HS-27A (cell line): Measurements from ENCODE around the gene PHEX.

Experiments
- DNase-seq: peaks from one replicate; pipeline ENCODE4 v3.0.0-alpha.2; 2012; ENCODE audit warnings: low read depth, missing footprints

Gene PHEX

DNA sequence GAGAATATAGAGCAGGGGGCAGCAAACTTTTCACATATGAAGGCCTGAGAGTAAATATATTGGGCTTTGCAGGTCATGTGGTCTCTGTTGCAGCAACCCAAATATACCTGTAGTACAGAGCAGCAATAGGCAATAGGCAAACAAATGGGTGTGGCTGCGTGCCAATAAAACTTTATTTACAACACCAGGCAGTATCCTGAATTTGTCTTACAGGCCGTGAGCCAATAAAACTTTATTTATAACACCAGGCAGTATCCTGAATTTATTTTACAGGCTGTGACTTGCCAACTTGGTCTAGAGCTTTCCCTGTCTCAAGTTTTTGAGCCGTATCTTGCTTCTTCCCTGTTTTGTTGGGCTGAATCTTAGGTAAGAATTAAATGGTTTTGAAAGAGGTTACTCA lies 118.2 kb downstream of the PHEX start:
- DNase-seq: no peak

GRCh38 chrX:22155126-22155525 lies 123.0 kb downstream of the PHEX start:
- DNase-seq: no peak

DNA sequence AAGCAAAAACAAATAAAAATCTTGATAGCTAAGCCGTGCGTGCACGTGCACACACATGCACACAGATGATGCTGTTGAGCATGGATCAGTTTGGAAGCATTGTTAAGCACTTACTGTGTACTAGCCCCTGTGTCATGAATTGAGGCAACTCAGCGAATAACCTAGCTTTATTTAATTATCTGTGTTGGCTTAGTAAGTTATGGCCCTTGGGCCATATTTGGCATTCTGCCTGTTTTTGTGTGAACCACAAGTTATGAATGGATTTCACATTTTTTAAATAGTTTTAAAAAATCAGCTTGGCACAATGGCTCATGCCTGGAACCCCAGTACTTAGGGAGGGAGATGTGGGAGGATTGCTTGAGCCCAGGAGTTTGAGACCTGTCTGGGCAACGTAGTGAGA lies 126.9 kb downstream of the PHEX start:
- DNase-seq: no peak

DNA sequence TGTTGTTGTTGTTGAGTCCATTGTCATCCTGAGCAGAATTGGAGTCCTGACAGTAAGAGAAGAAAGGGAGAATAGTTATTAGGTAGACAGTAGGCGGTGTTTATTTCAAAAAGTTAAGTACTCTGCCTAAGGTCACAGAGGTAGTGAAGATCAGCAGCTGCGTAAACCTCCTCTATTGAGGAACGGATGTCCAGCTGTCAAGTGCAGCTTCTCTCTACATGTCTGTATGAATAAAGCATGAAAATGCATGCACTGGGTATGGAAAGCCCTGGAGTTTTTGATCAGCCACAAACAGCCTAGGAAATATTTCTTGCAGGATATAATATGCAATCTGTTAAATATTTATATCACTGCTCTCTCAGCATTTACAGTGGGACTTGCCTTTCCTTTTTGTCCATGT lies 131.2 kb downstream of the PHEX start:
- DNase-seq: no peak

GRCh38 chrX:22164770-22165388 lies 132.8 kb downstream of the PHEX start:
- peak; percentile 27 for DNase-seq

GRCh38 chrX:22165732-22166457 lies 133.8 kb downstream of the PHEX start:
- no peak for DNase-seq

DNA sequence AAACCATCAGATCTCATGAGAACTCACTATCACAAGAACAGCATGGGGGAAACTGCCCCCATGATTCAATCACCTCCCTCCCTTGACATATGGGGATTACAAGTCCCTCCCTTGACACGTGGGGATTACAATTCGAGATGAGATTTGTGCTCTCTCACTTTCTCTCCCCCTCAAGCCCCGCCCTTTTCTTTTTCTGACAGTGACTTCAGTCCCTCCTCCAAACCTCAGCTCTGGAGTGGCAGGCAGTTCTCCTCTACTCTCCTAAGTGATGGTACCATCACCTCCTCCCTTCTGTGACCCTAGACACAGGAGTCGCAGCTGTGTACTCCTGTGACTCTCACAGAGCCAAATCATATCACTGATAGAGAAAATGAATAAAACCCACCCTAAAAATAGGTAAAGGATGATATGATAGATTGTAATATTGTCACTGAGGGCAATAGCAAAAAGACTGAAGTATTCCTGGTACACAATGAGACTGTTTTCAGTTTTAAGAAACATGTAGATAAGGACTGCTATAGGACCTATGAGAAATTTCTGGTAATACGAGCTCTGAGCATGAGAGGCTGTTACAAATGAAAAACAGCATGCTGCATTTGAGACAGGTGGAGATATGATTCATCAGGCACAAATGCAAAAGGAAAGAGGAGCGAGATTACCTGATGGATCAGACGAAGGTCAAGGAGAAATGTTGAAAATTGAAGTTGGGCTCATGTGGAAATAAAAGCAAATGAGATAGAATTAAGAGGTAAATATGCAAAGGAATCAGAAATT lies 139.3 kb downstream of the PHEX start:
- no peak for DNase-seq

DNA sequence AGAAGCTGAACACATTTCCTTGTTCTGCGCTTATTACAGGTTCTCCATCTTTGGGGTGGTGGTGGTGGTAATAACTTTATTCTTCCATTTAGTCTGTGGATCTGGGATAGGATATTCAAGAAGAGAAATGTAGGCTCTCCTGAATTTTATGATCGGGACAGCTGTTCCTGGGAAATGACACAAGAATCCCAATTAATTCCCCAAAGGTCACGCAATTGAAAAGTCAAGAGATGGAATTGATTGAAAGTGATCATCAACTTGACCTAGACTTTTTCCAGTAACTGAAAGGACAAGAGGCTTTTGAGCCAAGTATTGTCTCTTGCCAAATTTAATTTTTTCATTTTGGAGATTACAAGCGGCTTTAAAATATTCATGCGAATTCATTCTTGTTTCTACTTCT lies 141.8 kb downstream of the PHEX start:
- DNase-seq: no peak

GRCh38 chrX:22177950-22178515 lies 145.9 kb downstream of the PHEX start:
- no peak for DNase-seq

GRCh38 chrX:22184096-22184495 lies 152.0 kb downstream of the PHEX start:
- no peak for DNase-seq

GRCh38 chrX:22186165-22186564 lies 154.0 kb downstream of the PHEX start:
- no peak for DNase-seq

GRCh38 chrX:22192419-22193060 lies 160.4 kb downstream of the PHEX start:
- peak; percentile 7 for DNase-seq

GRCh38 chrX:22193851-22194659 lies 161.9 kb downstream of the PHEX start:
- DNase-seq: no peak

- DNase-seq: no peak
Measured at GRCh38 chrX:22194660-22194945, 162.5 kb downstream of the PHEX start.

DNA sequence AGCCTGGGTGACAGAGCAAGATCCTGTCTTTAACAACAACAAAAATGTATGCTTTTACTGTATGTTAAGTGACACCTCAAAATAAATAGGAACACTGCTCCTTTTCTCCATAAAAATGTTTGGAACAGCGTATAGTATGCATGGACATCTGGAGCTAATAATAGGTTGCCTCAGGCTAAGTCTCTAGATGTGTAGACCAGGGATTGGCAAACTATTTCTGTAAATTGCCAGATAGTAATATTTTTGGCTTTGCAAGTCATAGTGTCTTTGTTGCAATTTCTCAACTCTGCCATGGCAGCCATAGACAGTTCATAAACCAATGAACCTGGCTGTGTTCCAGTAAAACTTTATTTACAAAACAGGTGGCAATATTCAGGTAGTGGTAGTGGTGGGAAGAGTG lies 164.0 kb downstream of the PHEX start:
- no peak for DNase-seq

- no peak for DNase-seq
Measured at GRCh38 chrX:22202251-22202650, 170.1 kb downstream of the PHEX start.

DNA sequence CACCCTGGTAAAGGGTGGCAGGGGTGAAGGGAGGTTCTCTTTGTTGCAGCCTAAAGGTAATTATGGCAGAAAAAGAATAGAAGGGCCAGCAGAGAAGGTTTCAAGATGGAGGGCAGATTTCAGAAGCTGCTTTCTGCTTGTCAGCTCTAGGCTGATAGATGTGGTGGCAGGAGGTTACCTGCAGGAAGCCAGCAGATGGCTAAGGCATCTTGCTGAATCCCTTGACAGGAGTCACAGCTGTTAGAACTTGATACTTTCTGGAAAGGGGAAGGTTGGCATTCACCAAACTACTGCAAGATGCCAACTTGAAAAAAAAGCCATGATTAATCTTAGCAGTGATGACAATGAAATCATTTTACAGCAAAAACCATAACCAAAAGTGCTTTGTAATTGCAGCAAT lies 171.1 kb downstream of the PHEX start:
- DNase-seq: no peak

GRCh38 chrX:22206781-22207180 lies 174.7 kb downstream of the PHEX start:
- DNase-seq: no peak

DNA sequence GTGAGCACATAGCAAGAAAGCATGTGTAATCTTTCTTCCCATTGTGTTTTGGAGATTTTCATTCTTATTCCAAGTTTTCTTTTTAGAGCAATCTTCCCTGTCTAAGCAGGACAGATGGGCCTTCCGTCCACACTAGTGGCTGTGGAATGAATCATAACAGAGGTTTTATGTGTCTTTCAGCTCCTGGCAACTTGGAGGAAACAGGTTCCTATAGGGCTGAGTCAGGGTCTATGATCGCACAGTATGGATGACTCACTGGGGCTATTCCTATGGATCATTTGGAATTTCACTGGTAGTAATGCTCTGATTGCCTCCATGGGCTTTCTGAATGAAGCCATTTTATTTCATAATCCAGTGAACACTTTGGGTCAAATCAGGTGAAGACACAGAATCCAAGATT lies 188.8 kb downstream of the PHEX start:
- peak; percentile 33 for DNase-seq

- DNase-seq: no peak
Measured at GRCh38 chrX:22234380-22234779, 202.3 kb downstream of the PHEX start.

- DNase-seq: no peak
Measured at GRCh38 chrX:22237479-22237878, 205.4 kb downstream of the PHEX start.

- peak; percentile 24 for DNase-seq
Measured at GRCh38 chrX:22246620-22247019, 214.5 kb downstream of the PHEX start.
